HG03575 (cell line): ENCODE results near the gene TARP.

ENCODE experiments used
- ATAC-seq: cut with Tn5 transposase; IDR thresholded peaks from one replicate; pipeline ENCODE4 v1.9.1; 2021; ENCODE audit not compliant: unreplicated experiment, insufficient number of reproducible peaks, low FRiP score; ENCODE audit errors: extremely low read depth

The TARP gene

DNA sequence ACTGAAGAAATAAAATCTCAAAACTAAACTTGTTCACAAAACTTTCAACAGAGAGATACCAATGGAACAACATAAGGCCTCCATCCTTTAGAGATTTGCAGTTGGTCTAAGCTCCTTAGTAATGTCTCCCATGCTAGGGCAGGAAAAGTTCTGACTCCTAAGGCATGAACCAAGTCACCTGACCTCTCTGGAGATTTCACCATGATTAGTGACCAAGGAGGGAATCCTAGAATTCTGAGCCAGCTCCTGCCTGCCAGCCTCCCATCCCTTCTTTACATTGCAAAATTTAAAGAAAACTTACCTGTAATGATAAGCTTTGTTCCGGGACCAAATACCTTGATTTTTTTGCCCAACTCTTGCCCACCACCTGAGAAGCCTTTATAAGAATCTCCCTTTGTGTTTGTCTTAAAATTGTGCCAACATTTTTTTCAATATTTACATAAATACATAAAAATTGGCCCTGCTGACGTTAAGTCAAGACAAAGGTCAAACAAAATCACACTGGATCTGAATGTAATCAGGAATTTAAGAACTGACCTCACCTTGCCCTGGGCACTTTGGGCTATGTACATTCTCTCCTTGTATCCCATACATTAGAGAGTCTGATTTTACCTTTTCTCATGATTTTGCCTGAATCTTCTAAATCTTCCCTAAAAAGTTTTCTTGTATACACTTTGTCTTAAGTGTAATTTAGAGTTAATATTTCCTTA lies at the start of gene TARP:
Gene TARP (minus strand): TSS at position 351 of the 710 bp plus-strand sequence.
- no peak for ATAC-seq

GRCh38 chr7:38323156-38323555 lies 49.7 kb upstream of the TARP start:
- no peak for ATAC-seq

GRCh38 chr7:38322461-38322860 lies 49.0 kb upstream of the TARP start:
- ATAC-seq, result no peak

GRCh38 chr7:38321967-38322366 lies 48.5 kb upstream of the TARP start:
- no peak for ATAC-seq

DNA sequence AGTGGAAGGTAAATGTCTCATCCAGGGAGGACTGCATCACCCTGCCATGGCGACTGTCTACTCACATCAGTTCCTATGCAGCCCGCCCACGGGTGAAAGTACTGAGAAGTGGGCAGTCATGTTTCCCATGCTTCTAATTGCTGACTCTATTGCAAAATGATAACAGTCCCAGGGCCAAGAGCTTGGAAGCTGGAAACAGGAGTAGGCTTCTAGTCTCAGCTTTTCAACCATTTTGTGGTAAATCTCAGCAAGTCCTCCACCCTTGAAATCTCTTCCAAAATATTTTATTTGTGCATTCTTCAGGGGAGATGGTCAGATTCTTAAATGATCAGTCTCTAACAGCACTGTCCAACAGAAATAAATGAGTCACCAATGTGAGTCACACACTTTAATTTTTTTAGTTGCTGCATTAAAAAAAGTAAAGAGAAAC lies 48.1 kb upstream of the TARP start:
- no peak for ATAC-seq

DNA sequence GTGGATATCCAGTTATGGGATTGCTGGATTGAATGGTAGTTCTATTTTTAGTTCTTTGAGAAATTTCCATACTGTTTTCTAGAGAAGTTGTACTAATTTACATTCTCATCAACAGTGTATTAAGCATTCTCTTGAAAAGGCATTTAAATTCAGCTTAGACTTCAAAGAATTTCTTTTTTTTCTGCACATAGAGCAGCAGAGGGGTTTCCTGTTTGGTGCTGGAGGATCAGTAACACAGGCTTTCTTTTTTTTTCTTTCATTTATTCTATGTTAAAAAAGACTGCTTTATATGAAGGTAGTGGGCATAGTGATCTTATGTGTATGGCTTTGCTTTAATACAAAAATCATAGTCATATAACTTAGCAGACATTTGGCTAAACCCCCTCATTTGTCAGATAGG lies 47.6 kb upstream of the TARP start:
- no peak for ATAC-seq

GRCh38 chr7:38319873-38320272 lies 46.4 kb upstream of the TARP start:
- ATAC-seq, result no peak

DNA sequence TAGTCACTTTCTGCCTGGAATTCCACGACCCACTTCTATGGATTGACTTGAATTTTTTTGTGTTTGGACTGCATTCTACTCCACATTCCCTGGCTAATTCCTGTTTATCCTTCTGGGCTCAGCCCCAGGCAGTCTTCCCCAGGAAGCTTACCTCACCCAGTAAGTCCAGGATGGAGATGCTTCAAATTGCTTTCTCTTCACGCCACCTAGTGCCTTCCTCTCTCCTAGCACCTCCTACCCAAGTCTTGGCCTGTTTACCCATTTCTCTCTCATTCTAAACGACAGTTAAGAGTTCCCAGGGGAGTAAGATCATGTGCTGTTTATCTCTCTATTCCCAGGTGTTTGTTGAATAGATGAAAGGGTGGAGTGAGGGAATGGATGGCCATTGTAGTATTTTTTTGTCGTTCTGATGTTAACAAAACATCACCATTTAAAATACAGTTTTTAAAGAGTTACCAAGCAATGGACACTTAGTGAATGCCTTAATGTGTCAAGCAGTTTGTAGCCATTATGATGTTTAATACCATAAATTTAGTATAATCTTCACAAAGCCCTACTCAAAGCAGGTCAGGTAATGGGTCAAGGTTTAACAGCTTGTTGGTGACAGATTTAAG lies 45.5 kb upstream of the TARP start:
- ATAC-seq, result no peak

- no peak for ATAC-seq
Measured at GRCh38 chr7:38318241-38318640, 44.8 kb upstream of the TARP start.

GRCh38 chr7:38317515-38317914 lies 44.1 kb upstream of the TARP start:
- ATAC-seq, result no peak

- no peak for ATAC-seq
Measured at GRCh38 chr7:38316733-38317360, 43.4 kb upstream of the TARP start.

GRCh38 chr7:38315410-38315809 lies 42.0 kb upstream of the TARP start:
- no peak for ATAC-seq

GRCh38 chr7:38312821-38313220 lies 39.4 kb upstream of the TARP start:
- no peak for ATAC-seq

GRCh38 chr7:38311329-38311937 lies 38.0 kb upstream of the TARP start:
- no peak for ATAC-seq

GRCh38 chr7:38310591-38311101 lies 37.2 kb upstream of the TARP start:
- ATAC-seq, result no peak

DNA sequence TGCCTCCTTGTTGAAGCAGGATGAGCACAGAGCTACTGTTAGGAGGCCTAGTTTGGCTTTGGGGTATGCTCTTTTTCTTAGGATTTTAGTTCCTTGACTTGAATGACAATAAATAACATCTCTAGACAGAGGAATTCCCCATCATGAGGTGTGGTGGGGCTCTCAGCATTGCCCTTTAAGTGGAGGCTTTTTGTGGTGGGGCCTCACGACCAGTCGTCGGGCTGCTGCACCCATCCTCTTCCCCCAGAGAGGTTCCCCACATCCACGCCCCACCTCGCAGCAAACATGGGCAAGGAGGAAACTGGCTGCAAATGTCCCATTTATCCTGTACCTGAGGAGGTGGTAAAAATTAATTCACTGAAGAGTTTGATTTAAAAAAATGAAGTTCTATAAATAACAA lies 36.1 kb upstream of the TARP start:
- no peak for ATAC-seq

GRCh38 chr7:38308140-38308539 lies 34.7 kb upstream of the TARP start:
- no peak for ATAC-seq

- no peak for ATAC-seq
Measured at GRCh38 chr7:38307640-38308039, 34.2 kb upstream of the TARP start.

- no peak for ATAC-seq
Measured at GRCh38 chr7:38306914-38307313, 33.5 kb upstream of the TARP start.

DNA sequence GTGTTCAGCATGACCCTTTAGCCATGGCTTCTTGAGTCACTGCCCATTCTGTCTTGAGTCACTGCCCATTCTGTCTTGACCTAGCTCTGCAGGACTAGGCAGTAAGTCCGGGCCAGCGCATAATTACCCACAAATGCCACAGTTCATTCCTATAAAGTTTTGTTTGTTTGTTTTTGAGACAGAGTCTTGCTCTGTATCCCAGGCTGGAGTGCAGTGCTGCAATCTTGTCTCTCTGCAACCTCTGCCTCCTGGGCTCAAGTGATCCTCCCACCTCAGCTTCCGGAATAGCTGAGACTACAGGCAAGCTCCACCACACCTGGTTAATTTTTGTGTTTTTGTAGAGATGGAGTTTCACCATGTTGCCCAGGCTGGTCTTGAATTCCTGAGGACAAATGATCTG lies 32.7 kb upstream of the TARP start:
- ATAC-seq, result no peak
